ENCODE measurements around the gene ZMYM5. TPM values are rescaled to one million over a fixed set of nuclear protein-coding genes. Genes with fewer than 3 reads are reported as not detected.

ZMYM5 gene
- total RNA-seq, 1 experiment from 2014 or later = 12.6 TPM

DNA sequence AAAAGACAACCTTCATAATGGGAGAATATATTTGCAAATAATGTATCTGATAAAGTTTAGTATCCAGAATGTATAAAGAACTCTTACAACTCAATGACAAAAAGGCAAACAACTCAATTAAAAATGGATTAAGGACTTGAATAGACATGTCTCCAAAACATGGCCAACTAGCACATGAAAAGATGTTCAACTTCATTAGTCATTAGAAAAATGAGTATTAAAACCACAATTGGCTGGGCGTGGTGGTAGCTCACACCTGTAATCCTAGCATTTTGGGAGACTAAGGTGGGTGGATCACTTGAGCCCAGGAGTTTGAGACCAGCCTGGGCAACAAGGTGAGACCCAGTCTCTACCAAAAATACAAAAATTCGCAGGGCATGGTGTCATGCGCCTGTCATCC, 18.8 kb upstream of the ZMYM5 start:
- H3K4me2 ChIP-seq (ENCODE audit: insufficient read depth, insufficient read length, low read length) = no peak overlapping the region
- H3K27me3 Mint-ChIP-seq (ENCODE audit: low read depth) = no peaks in the 10 kb centered on the region

More for the DNA sequence above, 18.8 kb upstream of the ZMYM5 start:
- Histone ChIP-seq H2BK120ac (ENCODE audit: low read depth, low read length, poor library complexity, severe bottlenecking) (no peak overlapping the region), H3T11ph (ENCODE audit: low read length) (no peak overlapping the region), H3K18ac (ENCODE audit: insufficient read length, low read depth, low read length) (no peak overlapping the region), H2BK12ac (ENCODE audit: insufficient read length, low read depth, low read length) (no peak overlapping the region), H3K14ac (ENCODE audit: insufficient read depth, low read length) (no peak overlapping the region), H3K79me1 (ENCODE audit: insufficient read depth, low read depth, low read length, poor library complexity, severe bottlenecking) (no peaks in the 10 kb centered on the region), H3K56ac (ENCODE audit: insufficient read length, low read depth, low read length) (no peak overlapping the region), H2BK5ac (ENCODE audit: insufficient read length, low read length) (no peak overlapping the region), H2AFZ (ENCODE audit: low read length) (no peak overlapping the region), H3K4me1 (ENCODE audit: insufficient read depth, low read length) (no peaks in the 10 kb centered on the region), H3K23ac (ENCODE audit: insufficient read length, low read depth, low read length) (no peak overlapping the region), H3K4ac (ENCODE audit: low read depth, low read length) (no peak overlapping the region), H3K79me2 (ENCODE audit: insufficient read depth, low read length) (no peaks in the 10 kb centered on the region), H3K27ac (ENCODE audit: insufficient read length, low read depth, low read length) (no peak overlapping the region), H3K9me3 (ENCODE audit: control insufficient read depth, low read depth, low read length) (no peaks in the 10 kb centered on the region), H2BK20ac (ENCODE audit: low read depth, low read length, poor library complexity, severe bottlenecking) (no peak overlapping the region), H2AK5ac (ENCODE audit: insufficient read length, low read length) (no peak overlapping the region), H4K5ac (ENCODE audit: insufficient read length, low read depth, low read length) (no peak overlapping the region), H2BK15ac (ENCODE audit: low read depth, low read length) (no peak overlapping the region), H4K20me1 (ENCODE audit: control insufficient read depth, insufficient read depth, insufficient read length) (no peaks in the 10 kb centered on the region), H3K9ac (ENCODE audit: extremely low read depth, insufficient read length, low read length) (no peak overlapping the region), H4K91ac (ENCODE audit: insufficient read length, low read depth, low read length) (no peak overlapping the region), H3K23me2 (ENCODE audit: insufficient read length, low read depth, low read length, poor library complexity, severe bottlenecking) (no peaks in the 10 kb centered on the region), H4K8ac (replicated peaks; ENCODE audit: insufficient read length, low read depth, low read length) (no peak overlapping the region), H3K27me3 (ENCODE audit: insufficient read depth, low read length) (no peaks in the 10 kb centered on the region)
- Mint-ChIP-seq H3K9me3 (peaks cover 0 to 3% of the 10 kb centered on the region in 2 experiments; a peak in 1 of 5 replicates), H3K36me3 (ENCODE audit: insufficient read depth in 1 of 3, low read depth in 3 of 3) (no peaks in the 10 kb centered on the region), H3K4me3 (no peak overlapping the region), H3K4me1 (peaks cover 0 to 1% of the 10 kb centered on the region in 2 experiments; a peak in 2 of 4 replicates), H3K27ac (no peak overlapping the region)
- WGBS (ENCODE audit: extremely low coverage, insufficient read length, low lambda C conversion rate) = no CpG with 5 or more reads among the region's 3 CpGs
- TF ChIP-seq, protein P1, sequence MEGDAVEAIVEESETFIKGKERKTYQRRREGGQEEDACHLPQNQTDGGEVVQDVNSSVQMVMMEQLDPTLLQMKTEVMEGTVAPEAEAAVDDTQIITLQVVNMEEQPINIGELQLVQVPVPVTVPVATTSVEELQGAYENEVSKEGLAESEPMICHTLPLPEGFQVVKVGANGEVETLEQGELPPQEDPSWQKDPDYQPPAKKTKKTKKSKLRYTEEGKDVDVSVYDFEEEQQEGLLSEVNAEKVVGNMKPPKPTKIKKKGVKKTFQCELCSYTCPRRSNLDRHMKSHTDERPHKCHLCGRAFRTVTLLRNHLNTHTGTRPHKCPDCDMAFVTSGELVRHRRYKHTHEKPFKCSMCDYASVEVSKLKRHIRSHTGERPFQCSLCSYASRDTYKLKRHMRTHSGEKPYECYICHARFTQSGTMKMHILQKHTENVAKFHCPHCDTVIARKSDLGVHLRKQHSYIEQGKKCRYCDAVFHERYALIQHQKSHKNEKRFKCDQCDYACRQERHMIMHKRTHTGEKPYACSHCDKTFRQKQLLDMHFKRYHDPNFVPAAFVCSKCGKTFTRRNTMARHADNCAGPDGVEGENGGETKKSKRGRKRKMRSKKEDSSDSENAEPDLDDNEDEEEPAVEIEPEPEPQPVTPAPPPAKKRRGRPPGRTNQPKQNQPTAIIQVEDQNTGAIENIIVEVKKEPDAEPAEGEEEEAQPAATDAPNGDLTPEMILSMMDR (conservative IDR thresholded peaks at IDR 0.05) = no peak
- no peak for DNase-seq

Data from H9 (cell line).